ENCODE results near the gene IRF2. TPM values are rescaled to one million over a fixed set of nuclear protein-coding genes. Genes with fewer than 3 reads are reported as not detected.
"Not testable (repeated sequence)": the region's sequence is repeated elsewhere in the genome, so short reads cannot be mapped to it uniquely, and the experiment has no call there.

Gene IRF2
- total RNA-seq, 1 donor from 2014 or later, result 21.8 TPM

DNA sequence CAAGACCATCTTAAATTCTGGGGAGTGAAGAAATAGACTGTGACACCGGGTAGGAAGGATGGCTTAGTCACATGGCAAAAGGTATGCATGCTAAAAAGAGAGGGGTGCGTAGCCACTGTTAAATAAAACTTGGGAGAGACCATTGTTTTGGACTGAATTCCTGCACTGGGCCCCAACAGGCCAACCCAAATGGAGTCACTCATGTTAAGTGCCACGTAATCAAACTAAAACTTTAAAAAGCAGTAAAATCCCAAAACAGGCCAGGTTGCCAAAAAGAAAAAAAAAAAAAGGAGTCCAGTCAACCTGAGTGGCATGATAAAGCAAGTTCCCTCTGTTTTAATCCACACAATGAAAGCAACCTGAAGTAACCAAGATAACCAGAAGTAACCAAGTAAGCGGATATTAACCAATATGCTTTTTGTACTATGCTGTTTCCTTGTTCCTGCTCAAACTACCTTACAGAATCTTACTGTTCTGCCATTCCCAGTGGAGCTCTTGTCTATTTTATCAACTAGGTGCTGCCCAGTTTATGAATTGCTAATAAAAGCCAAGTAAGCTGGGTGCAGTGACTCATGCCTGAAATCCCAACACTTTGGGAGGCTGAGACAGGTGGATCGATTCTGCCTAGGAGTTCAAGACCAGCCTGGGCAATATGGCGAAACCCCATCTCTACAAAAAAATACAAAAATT, 132.0 kb downstream of the IRF2 start:
- peaks cover 12% of the 10 kb centered on the region for H3K4me1 Mint-ChIP-seq (ENCODE audit: unreplicated experiment)
- DNase-seq (ENCODE audit: extremely low spot score, unreplicated experiment), result no peak
- no peak overlapping the region for H3K27ac Mint-ChIP-seq (ENCODE audit: unreplicated experiment)
- H3K9me3 Mint-ChIP-seq (ENCODE audit: unreplicated experiment), result peaks cover under 1% of the 10 kb centered on the region
- no peaks in the 10 kb centered on the region for H3K27me3 Mint-ChIP-seq (ENCODE audit: unreplicated experiment)
- H3K4me3 Mint-ChIP-seq (ENCODE audit: unreplicated experiment), result peak overlapping the region; percentile 22
- no peaks in the 10 kb centered on the region for H3K36me3 Mint-ChIP-seq (ENCODE audit: unreplicated experiment)
- TF ChIP-seq, protein P1, sequence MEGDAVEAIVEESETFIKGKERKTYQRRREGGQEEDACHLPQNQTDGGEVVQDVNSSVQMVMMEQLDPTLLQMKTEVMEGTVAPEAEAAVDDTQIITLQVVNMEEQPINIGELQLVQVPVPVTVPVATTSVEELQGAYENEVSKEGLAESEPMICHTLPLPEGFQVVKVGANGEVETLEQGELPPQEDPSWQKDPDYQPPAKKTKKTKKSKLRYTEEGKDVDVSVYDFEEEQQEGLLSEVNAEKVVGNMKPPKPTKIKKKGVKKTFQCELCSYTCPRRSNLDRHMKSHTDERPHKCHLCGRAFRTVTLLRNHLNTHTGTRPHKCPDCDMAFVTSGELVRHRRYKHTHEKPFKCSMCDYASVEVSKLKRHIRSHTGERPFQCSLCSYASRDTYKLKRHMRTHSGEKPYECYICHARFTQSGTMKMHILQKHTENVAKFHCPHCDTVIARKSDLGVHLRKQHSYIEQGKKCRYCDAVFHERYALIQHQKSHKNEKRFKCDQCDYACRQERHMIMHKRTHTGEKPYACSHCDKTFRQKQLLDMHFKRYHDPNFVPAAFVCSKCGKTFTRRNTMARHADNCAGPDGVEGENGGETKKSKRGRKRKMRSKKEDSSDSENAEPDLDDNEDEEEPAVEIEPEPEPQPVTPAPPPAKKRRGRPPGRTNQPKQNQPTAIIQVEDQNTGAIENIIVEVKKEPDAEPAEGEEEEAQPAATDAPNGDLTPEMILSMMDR (IDR thresholded peaks at IDR 0.05), result no peak

DNA sequence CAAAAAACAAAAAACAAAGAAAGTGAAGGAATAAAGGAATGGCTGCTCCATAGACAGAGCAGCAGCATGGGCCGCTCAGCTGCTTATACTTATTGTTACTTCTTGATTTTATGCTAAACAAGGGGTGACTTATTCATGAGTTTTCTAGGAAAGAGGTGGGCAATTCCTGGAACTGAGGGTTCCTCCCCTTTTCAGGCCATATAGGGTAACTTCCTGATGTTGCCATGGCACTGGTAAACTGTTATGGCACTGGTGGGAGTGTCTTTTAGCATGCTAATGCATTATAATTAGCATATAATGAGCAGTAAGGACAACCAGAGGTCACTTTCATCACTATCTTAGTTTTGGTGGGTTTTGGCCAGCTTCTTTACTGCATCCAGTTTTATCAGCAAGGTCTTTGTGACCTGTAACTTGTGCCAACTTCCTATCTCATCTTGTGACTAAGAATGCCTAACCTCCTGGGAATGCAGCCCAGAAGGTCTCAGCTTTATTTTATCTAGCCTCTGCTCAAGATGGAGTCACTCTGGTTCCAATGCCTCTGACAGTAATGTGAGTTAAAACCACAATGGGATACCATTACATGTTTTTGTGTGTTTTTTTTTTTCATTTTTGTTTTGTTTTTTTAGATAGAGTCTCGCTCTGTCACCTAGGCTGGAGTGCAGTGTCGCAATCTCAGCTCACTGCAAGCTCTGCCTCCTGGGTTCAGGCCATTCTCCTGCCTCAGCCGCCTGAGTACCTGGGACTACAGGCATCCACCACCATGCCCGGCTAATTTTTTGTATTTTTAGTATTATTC, 134.8 kb downstream of the IRF2 start:
- not testable (repeated sequence) for DNase-seq (ENCODE audit: extremely low spot score, unreplicated experiment); H3K36me3 Mint-ChIP-seq (ENCODE audit: unreplicated experiment); H3K27ac Mint-ChIP-seq (ENCODE audit: unreplicated experiment); H3K9me3 Mint-ChIP-seq (ENCODE audit: unreplicated experiment); H3K27me3 Mint-ChIP-seq (ENCODE audit: unreplicated experiment); H3K4me3 Mint-ChIP-seq (ENCODE audit: unreplicated experiment)
- H3K4me1 Mint-ChIP-seq (ENCODE audit: unreplicated experiment), result peaks cover 10% of the 10 kb centered on the region

DNA sequence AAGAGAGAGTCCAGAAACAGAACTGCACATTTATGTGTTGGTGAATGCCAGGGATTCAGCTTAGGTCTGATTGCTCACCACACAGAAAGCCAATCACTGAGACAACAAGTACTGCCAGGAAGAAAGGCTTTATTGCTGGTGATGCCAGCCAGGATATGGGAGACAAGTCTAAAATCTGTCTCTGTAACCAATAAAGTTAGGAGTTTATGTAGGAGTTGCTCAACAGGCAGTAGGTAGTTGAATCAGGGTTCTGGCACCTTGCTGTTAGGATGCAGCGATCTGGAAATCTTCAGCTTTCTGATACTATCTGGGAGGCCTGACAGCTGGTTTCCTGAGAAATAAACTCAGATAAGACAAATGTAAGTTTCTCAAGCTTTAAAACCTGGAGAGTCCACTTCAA, 136.4 kb downstream of the IRF2 start:
- Mint-ChIP-seq H3K9me3 (ENCODE audit: unreplicated experiment) (peaks cover 5% of the 10 kb centered on the region), H3K36me3 (ENCODE audit: unreplicated experiment) (no peaks in the 10 kb centered on the region), H3K4me3 (ENCODE audit: unreplicated experiment) (no peak overlapping the region), H3K27ac (ENCODE audit: unreplicated experiment) (no peak overlapping the region), H3K4me1 (ENCODE audit: unreplicated experiment) (no peaks in the 10 kb centered on the region), H3K27me3 (ENCODE audit: unreplicated experiment) (no peaks in the 10 kb centered on the region)
- TF ChIP-seq, protein P1 (IDR thresholded peaks at IDR 0.05), result no peak
- DNase-seq (ENCODE audit: extremely low spot score, unreplicated experiment), result no peak

Other genes starting within 250 kb of the IRF2 start
- gene CASP3, start 174.9 kb upstream of the IRF2 start, total RNA-seq, result 28.2 and 33.3 TPM in 2 replicates
- gene PRIMPOL, start 175.2 kb upstream of the IRF2 start, total RNA-seq, result 13.2 and 17.5 TPM in 2 replicates

All from osteocyte (in vitro differentiated cells).